AG04449 (cell line): ENCODE measurements around the gene NCOR1.

Source experiments
- CTCF ChIA-PET: fragments of 350-600 bp; formaldehyde crosslinking; extraction: SDS; loops from one replicate; lab custom pipeline; 2021; ENCODE audit warnings: antibody characterized with exemption; lab: Yijun Ruan, JAX
- POLR2A ChIA-PET: fragments of 400-600, 350-600 bp; formaldehyde crosslinking; extraction: SDS; loops from one replicate; lab custom pipeline; 2020; ENCODE audit warnings: antibody characterized with exemption, inconsistent platforms; lab: Yijun Ruan, JAX
- DNase-seq: peaks from one replicate; pipeline ENCODE4 v3.0.0-alpha.2; 2010; ENCODE audit warnings: low read depth, low spot score
- H3K4me3 ChIP-seq: 2 replicates; pipeline ENCODE4 v1.5.1; 2011; ENCODE audit warnings: low read depth, mild to moderate bottlenecking, control low read depth, low read length
- TF ChIP-seq, protein P1 (sequence below): IDR thresholded peaks from one replicate; pipeline ENCODE4 v1.5.1; 2011; ENCODE audit warnings: mild to moderate bottlenecking, moderate library complexity, low read length, control low read depth, inconsistent platforms; ENCODE audit not compliant: insufficient read depth; ENCODE audit errors: missing control alignments

The NCOR1 gene

DNA sequence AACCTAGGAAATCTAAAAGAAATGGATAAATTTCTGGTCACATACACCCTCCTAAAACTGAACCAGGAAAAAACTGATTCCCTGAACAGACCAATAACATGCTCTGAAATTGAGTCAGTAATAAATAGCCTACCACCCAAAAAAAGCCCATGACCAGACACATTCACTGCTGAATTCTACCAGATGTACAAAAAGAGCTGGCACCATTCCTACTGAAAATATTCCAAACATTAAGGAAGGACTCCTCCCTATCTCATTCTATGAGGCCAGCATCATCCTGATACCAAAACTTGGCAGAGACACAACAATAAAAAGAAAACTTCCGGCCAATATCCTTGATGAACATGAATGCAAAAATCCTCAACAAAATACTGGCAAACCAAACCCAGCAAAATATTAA is 162.8 kb downstream of the NCOR1 start:
- TF ChIP-seq, protein P1, sequence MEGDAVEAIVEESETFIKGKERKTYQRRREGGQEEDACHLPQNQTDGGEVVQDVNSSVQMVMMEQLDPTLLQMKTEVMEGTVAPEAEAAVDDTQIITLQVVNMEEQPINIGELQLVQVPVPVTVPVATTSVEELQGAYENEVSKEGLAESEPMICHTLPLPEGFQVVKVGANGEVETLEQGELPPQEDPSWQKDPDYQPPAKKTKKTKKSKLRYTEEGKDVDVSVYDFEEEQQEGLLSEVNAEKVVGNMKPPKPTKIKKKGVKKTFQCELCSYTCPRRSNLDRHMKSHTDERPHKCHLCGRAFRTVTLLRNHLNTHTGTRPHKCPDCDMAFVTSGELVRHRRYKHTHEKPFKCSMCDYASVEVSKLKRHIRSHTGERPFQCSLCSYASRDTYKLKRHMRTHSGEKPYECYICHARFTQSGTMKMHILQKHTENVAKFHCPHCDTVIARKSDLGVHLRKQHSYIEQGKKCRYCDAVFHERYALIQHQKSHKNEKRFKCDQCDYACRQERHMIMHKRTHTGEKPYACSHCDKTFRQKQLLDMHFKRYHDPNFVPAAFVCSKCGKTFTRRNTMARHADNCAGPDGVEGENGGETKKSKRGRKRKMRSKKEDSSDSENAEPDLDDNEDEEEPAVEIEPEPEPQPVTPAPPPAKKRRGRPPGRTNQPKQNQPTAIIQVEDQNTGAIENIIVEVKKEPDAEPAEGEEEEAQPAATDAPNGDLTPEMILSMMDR = no peak
- POLR2A ChIA-PET = no interaction called here
- no peak overlapping the region for H3K4me3 ChIP-seq
- CTCF ChIA-PET = no interaction called here
- peak; percentile 31 for DNase-seq

DNA sequence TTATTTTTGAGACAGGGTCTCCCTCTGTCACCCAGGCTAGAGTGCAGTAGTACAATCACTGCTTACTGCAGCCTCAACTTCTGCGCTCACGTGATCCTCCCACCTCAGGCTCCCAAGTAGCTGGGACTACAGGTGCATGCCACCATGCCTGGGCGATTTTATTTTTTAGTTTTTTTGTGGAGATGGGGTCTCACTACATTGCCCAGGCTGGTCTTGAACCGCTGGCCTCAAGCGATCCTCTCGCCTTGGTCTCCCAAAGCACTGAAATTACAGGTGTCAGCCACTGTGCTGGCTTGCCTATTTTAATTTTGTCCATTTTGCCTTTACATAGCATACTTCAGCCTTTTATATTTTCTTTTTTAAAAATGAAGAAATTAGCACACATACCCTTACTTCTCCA is 164.5 kb downstream of the NCOR1 start:
- ChIA-PET CTCF (no interaction called here), POLR2A (no interaction called here)
- no peak for DNase-seq
- TF ChIP-seq, protein P1 = no peak
- H3K4me3 ChIP-seq = no peak overlapping the region

DNA sequence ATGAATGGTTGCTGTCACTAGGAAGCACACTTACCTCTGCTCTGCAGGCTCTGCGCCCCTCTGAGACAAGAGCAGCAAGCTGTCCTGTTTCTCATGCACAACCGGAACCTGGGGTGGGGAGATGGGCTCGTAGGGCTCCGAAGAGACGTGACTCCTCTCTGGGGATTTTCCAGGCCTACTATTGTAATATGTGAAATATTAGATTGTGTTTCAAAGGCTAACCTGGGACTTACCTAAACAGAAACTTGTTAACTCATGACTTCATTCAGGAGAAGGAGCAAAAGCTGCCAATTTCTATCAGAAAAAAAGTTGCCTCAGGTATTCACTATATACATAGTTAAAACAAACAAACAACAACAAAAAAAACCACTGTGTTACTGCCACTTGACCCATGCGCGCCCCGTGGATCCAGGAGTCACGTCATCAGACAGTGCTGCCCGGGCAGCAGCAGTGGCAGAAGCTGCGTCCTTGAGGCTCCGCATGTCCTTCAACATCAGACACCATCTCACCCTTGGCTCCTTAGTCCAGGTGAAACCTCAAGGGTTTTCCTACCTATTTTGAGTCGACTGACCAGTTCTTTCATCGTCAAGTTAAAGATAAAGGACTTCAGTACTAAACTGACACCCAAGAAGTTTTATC is 166.4 kb downstream of the NCOR1 start:
- TF ChIP-seq, protein P1 = no peak
- DNase-seq = no peak
- ChIA-PET POLR2A (no interaction called here), CTCF (no interaction called here)
- H3K4me3 ChIP-seq = no peak overlapping the region

DNA sequence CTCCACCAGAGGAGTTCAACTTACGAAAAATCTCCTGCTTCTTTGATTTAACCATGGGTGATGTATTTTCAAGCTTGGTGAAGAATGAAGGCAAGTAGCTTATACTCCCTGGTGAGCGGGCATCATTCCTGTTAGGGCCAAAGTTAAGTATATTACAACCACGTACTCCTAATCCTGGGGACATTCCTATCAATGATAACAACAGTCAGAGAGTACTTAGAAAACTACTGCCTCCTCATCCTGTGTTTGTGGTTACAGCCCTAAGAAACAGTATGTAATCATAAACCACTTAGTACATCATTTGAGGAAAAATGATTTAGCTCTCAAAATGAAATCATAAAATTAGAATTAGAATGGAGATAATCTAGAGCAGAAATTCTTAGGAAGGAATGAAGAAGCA is 168.4 kb downstream of the NCOR1 start:
- ChIA-PET POLR2A (no interaction called here), CTCF (interaction anchor here (1.0 kb wide), 2 partner anchors 10 to 219 kb away, joined by 3 read pairs; no protein-coding TSS in a partner anchor)
- no peak overlapping the region for H3K4me3 ChIP-seq
- TF ChIP-seq, protein P1 = no peak
- DNase-seq = no peak

DNA sequence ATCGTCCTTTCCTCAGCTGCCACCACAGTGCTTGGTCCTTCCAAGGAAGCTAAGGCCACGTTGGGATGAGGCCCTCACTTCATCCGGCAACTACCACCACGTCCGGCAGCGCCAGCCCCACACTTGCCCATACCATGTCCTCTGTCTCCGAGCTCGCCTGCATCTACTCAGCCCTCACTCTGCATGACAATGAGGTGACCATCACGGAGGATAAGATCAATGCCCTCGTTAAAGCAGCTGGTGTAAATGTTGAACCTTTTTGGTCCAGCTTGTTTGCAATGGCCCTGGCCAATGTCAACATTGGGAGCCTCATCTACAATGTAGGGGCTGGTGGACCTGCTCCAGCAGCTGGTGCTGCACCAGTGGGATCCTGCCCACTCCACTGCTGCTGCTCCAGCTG is 170.8 kb downstream of the NCOR1 start:
- no peak for DNase-seq
- ChIA-PET POLR2A (no interaction called here), CTCF (no interaction called here)
- H3K4me3 ChIP-seq = no peak overlapping the region
- TF ChIP-seq, protein P1 = no peak

DNA sequence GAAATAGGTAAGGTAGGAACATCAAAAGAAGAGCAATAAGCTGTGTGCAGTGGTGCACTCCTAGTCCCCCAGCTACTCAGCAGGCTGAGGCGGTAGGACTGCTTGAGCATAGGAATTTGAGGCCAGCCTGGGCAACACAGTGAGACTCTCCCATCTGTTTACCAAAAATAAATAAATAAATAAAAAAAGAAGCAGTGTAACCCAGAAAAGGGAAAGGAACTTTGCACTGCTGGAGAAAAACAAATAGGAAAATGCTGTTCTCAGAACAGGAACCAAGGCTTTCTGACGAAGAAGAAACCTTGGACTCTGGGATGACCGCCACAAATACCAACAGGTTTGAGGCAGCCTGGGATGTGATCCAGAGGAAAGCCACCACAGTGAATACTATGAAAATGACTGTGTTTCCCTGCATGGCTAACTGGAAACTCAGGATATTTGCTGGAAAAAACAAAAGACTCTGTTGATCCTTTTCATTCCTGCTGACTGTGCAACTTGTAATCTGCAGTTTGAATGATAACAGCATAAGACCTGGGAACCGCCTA is 174.6 kb downstream of the NCOR1 start:
- ChIA-PET POLR2A (no interaction called here), CTCF (no interaction called here)
- peak; percentile 26 for DNase-seq
- no peak overlapping the region for H3K4me3 ChIP-seq
- TF ChIP-seq, protein P1 = no peak
